Uterus (tissue), 4 donors: Measurements from ENCODE around the gene PFDN4. TPM values are rescaled to one million over a fixed set of nuclear protein-coding genes. Genes with fewer than 3 reads are reported as not detected.

ENCODE experiments used
- DNase-seq, 2 donors: peaks; one replicate each; pipeline ENCODE4 v3.0.0-alpha.2; 2019 to 2020
- H3K27ac ChIP-seq, 2 donors: fragments of 200-600 bp; sonication (generic); 1 replicate in 1 of 2; 2 replicates in 1 of 2; pipeline ENCODE4 v1.5.1; 2016 to 2018
- H3K27me3 ChIP-seq, 2 donors: fragments of 200-600 bp; sonication (generic); one replicate each; pipeline ENCODE4 v1.5.1; 2018 to 2019; ENCODE audit warnings: control low read depth in 1 of 2
- H3K36me3 ChIP-seq, 2 donors: fragments of 200-600 bp; sonication (generic); one replicate each; pipeline ENCODE4 v1.5.1; 2019; ENCODE audit warnings: control low read depth in 1 of 2
- H3K4me1 ChIP-seq, 2 donors: fragments of 200-600 bp; sonication (generic); one replicate each; pipeline ENCODE4 v1.5.1; 2018 to 2019; ENCODE audit warnings: control low read depth in 1 of 2
- H3K4me3 ChIP-seq, 2 donors: fragments of 200-600 bp; sonication (generic); 1 replicate in 1 of 2; 2 replicates in 1 of 2; pipeline ENCODE4 v1.5.1; 2018 to 2019; ENCODE audit warnings: mild to moderate bottlenecking in 1 of 2
- H3K9me3 ChIP-seq, 2 donors: fragments of 200-600 bp; sonication (generic); one replicate each; pipeline ENCODE4 v1.5.1; 2019; ENCODE audit warnings: control low read depth in 1 of 2
- POLR2A ChIP-seq, 2 donors: fragments of 450-650 bp; IDR thresholded peaks; one replicate each; pipeline ENCODE4 v1.6.1; 2016; ENCODE audit warnings: antibody characterized with exemption in 2 of 2, mild to moderate bottlenecking in 1 of 2, moderate library complexity in 1 of 2
- intact Hi-C: fragments of 100-400 bp; cut with DNase I; formaldehyde crosslinking; loops from one replicate; pipeline ENCODE4 v1.15.1; 2023; ENCODE audit warnings: low total_unique reads
- total RNA-seq, 4 donors: library from RNA; depleted of rRNA in 3 of 4; stranded (reverse); fragments of >200 nt in 3 of 4; gene quantifications; one replicate each; pipeline versions ENCODE4 v1.1.0 to v1.2.4, GENCODE V29; 2014 to 2023
- TF ChIP-seq, protein P1 (sequence below), 4 experiments: fragments of 200-600 bp in 2 of 4; fragments of 450-650 bp in 2 of 4; sonication (generic) in 2 of 4; IDR thresholded peaks; one replicate each; pipeline ENCODE4 v1.5.1; 2016 to 2019; ENCODE audit warnings: antibody characterized with exemption in 4 of 4, mild to moderate bottlenecking in 2 of 4, moderate library complexity in 1 of 4
- donor health status: DM: yes; HTN: yes; CAD: no.

The PFDN4 gene
- total RNA-seq, 4 donors from 2014 or later, result 36.9 to 157 (median 124) TPM

DNA sequence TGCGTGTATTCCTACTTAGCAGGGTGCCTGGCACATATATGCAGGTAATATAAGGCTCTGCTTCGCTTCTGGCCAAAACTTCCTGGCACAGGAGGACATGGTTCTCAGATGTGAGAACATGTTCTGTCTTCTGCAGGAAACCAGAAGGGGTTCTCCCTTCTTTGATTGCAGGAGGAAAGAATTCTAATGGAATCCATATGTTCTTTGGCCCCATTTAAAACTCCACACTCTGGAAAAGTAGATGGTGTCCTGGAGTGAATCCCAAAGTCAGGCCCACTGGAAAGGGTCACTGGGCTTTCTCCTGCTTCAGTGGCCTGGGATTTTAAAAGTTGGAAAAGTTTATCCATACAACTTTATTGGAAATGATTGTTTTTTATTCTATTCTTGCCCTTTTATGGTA, 17.7 kb upstream of the PFDN4 start:
- Histone ChIP-seq H3K36me3 (no peaks in the 10 kb centered on the region), H3K9me3 (no peaks in the 10 kb centered on the region), H3K27ac (no peak overlapping the region), H3K4me3 (no peak overlapping the region), H3K27me3 (no peaks in the 10 kb centered on the region), H3K4me1 (no peaks in the 10 kb centered on the region)
- intact Hi-C loops, result no loop called here
- TF ChIP-seq POLR2A (IDR thresholded peaks at IDR 0.05), result no peak
- TF ChIP-seq, protein P1, sequence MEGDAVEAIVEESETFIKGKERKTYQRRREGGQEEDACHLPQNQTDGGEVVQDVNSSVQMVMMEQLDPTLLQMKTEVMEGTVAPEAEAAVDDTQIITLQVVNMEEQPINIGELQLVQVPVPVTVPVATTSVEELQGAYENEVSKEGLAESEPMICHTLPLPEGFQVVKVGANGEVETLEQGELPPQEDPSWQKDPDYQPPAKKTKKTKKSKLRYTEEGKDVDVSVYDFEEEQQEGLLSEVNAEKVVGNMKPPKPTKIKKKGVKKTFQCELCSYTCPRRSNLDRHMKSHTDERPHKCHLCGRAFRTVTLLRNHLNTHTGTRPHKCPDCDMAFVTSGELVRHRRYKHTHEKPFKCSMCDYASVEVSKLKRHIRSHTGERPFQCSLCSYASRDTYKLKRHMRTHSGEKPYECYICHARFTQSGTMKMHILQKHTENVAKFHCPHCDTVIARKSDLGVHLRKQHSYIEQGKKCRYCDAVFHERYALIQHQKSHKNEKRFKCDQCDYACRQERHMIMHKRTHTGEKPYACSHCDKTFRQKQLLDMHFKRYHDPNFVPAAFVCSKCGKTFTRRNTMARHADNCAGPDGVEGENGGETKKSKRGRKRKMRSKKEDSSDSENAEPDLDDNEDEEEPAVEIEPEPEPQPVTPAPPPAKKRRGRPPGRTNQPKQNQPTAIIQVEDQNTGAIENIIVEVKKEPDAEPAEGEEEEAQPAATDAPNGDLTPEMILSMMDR (IDR thresholded peaks at IDR 0.05), result no peak
- no peak for DNase-seq

DNA sequence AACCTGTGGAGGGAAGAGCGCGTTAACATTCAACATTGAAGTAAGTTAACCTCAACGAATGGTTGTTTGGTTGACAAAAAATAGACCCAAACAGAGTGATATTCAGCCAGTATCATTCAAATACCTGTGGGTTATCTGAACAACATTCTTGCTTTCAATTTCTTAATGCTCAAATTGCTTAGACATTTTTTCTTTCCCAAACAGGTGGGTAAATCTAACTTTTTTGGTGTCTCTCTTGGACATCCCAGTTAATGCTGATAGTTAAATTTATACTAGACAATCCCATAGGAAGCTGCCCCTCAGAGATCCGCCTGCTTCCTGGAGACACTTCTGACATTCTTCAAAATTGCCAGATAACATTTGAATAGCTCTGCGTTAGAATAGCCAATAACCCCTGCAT, 14.1 kb upstream of the PFDN4 start:
- intact Hi-C loops, result no loop called here

DNA sequence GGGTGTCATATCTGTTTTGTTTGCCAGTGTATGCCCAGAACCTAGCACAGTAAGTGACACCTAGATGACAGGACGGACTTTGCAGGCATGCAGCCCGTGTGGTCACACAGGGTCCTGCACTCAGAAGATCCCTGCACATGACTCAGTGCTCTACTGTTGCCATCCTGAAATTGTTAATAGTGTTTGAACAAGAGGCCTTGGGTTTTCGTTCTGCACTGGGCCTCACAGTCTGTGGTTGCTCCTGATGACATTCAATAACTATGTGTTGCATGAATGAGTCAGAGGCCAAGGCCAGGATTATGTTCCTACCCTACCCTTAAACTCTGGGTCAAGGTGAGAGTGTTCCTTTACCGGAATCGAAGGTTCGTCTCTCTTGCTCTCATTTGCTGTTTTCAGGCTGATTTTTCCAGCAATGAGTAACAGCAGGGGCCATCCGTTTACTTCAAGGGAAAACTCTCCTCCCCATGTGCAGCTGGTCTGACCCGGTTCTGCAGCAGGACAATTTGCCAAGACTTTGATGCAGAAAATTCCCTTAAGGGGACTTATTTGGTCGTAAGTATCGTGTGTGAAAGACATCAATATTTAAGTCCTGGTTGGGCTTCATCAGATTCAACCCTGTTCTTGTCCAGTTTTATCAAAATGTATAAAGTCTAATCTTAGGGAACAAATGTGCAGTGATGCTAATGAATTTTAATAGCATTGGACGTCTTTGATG, 13.0 kb upstream of the PFDN4 start:
- no peak for DNase-seq
- Histone ChIP-seq H3K27me3 (no peaks in the 10 kb centered on the region), H3K4me1 (no peaks in the 10 kb centered on the region), H3K9me3 (no peaks in the 10 kb centered on the region), H3K36me3 (no peaks in the 10 kb centered on the region), H3K4me3 (no peak overlapping the region), H3K27ac (no peak overlapping the region)
- intact Hi-C loops, result loop anchor here (5.0 kb wide), 1 partner anchor 618 kb away; no protein-coding TSS in a partner anchor
- TF ChIP-seq POLR2A (IDR thresholded peaks at IDR 0.05), result no peak
- TF ChIP-seq, protein P1 (IDR thresholded peaks at IDR 0.05), result no peak

More for the DNA sequence above, 14.1 kb upstream of the PFDN4 start:
- Histone ChIP-seq H3K27me3 (no peaks in the 10 kb centered on the region), H3K27ac (no peak overlapping the region), H3K4me1 (no peaks in the 10 kb centered on the region), H3K9me3 (no peaks in the 10 kb centered on the region), H3K36me3 (no peaks in the 10 kb centered on the region), H3K4me3 (no peak overlapping the region)
- TF ChIP-seq, protein P1 (IDR thresholded peaks at IDR 0.05), result no peak
- no peak for TF ChIP-seq POLR2A (IDR thresholded peaks at IDR 0.05)
- no peak for DNase-seq

GRCh38 chr20:54195483-54196472, 12.1 kb upstream of the PFDN4 start:
- Histone ChIP-seq H3K27me3 (no peaks in the 10 kb centered on the region), H3K36me3 (no peaks in the 10 kb centered on the region), H3K4me1 (no peaks in the 10 kb centered on the region), H3K9me3 (no peaks in the 10 kb centered on the region), H3K4me3 (no peak overlapping the region), H3K27ac (no peak overlapping the region)
- intact Hi-C loops, result loop anchor here (5.0 kb wide), 1 partner anchor 618 kb away; no protein-coding TSS in a partner anchor
- no peak for DNase-seq
- TF ChIP-seq POLR2A (IDR thresholded peaks at IDR 0.05), result no peak
- TF ChIP-seq, protein P1 (IDR thresholded peaks at IDR 0.05), result no peak
